Gastrocnemius medialis (tissue), 4 donors: ENCODE results near the gene AQP12B.

ENCODE experiments used
- CTCF ChIP-seq, 5 experiments: fragments of 450-650 bp in 3 of 5; fragments of 200-600 bp in 2 of 5; sonication (generic) in 2 of 5; IDR thresholded peaks in 4 of 5; conservative IDR thresholded peaks in 1 of 5; 1 replicate in 4 of 5; 2 replicates in 1 of 5; pipeline ENCODE4 v1.5.1; 2016 to 2019; ENCODE audit warnings: antibody characterized with exemption in 5 of 5, mild to moderate bottlenecking in 3 of 5, moderate library complexity in 3 of 5
- POLR2A ChIP-seq, 2 donors: fragments of 450-650 bp; IDR thresholded peaks; one replicate each; pipeline ENCODE4 v1.6.1; 2017; ENCODE audit warnings: antibody characterized with exemption in 2 of 2, mild to moderate bottlenecking in 2 of 2, moderate library complexity in 2 of 2

- TF ChIP-seq CTCF (IDR thresholded peaks at IDR 0.05 in 4 of 5, conservative IDR thresholded peaks at IDR 0.05 in 1 of 5) (no peak), POLR2A (IDR thresholded peaks at IDR 0.05) (no peak)
Measured at GRCh38 chr2:240686460-240686859, 3.8 kb upstream of the AQP12B start.
